Caco-2 (cell line): ENCODE measurements around the gene GABRR1. TPM values are rescaled to one million over a fixed set of nuclear protein-coding genes. Genes with fewer than 3 reads are reported as not detected.

Experiments
- BruUV-seq: library from RNA; stranded (reverse); fragments of 400-500 nt; replicated peaks from 2 replicates; lab custom pipeline; 2021; lab: Mats Ljungman, UMichigan
- CTCF ChIA-PET: fragments of 300-600 bp; sonication (Branson Sonifier 250); formaldehyde crosslinking; loops from one replicate; lab custom pipeline; 2022; ENCODE audit warnings: antibody characterized with exemption; lab: Charles Lee
- POLR2A ChIA-PET: fragments of 300-600 bp; sonication (Branson Sonifier 250); formaldehyde crosslinking; loops from one replicate; lab custom pipeline; 2022; ENCODE audit warnings: antibody characterized with exemption; lab: Charles Lee
- DNase-seq, 2 experiments: peaks; one replicate each; pipeline versions ENCODE4 v3.0.0 to v3.0.0-alpha.2; 2020 to 2022
- H3K27me3 ChIP-seq: replicated peaks from 2 replicates; pipeline ENCODE4 v1.6.0; 2011; ENCODE audit warnings: low read length; ENCODE audit not compliant: control insufficient read depth, insufficient read depth
- H3K36me3 ChIP-seq: 2 replicates; pipeline ENCODE4 v1.5.1; 2011; ENCODE audit warnings: low read length; ENCODE audit not compliant: control insufficient read depth, insufficient read depth
- H3K4me1 ChIP-seq: fragments of 250-450 bp; sonication (Bioruptor Pico); 2 replicates; pipeline ENCODE4 v1.5.1; 2020; ENCODE audit warnings: mild to moderate bottlenecking
- H3K4me3 ChIP-seq: 2 replicates; pipeline ENCODE4 v1.5.1; 2011; ENCODE audit warnings: low read depth, mild to moderate bottlenecking, control low read depth, low read length
- H3K9me3 ChIP-seq: fragments of 250-450 bp; sonication (Bioruptor Pico); 2 replicates; pipeline ENCODE4 v1.5.1; 2020; ENCODE audit warnings: mild to moderate bottlenecking, moderate library complexity
- H3K27ac Mint-ChIP-seq: one replicate; pipeline ENCODE4 v1.8.0; 2022; ENCODE audit warnings: mixed read lengths; ENCODE audit not compliant: unreplicated experiment
- H3K27me3 Mint-ChIP-seq: one replicate; pipeline ENCODE4 v1.8.0; 2022; ENCODE audit warnings: mixed read lengths; ENCODE audit not compliant: insufficient read depth, unreplicated experiment
- H3K36me3 Mint-ChIP-seq: one replicate; pipeline ENCODE4 v1.8.0; 2022; ENCODE audit warnings: mild to moderate bottlenecking, mixed read lengths; ENCODE audit not compliant: insufficient read depth, unreplicated experiment
- H3K4me1 Mint-ChIP-seq: one replicate; pipeline ENCODE4 v1.8.0; 2022; ENCODE audit warnings: low read depth, mixed read lengths; ENCODE audit not compliant: unreplicated experiment
- H3K4me3 Mint-ChIP-seq: one replicate; pipeline ENCODE4 v1.8.0; 2022; ENCODE audit warnings: mild to moderate bottlenecking, moderate library complexity, mixed read lengths; ENCODE audit not compliant: unreplicated experiment
- H3K9me3 Mint-ChIP-seq: one replicate; pipeline ENCODE4 v1.8.0; 2022; ENCODE audit warnings: mixed read lengths; ENCODE audit not compliant: unreplicated experiment
- CTCF ChIP-seq, 2 experiments: fragments of 200-600 bp in 1 of 2; IDR thresholded peaks; 1 replicate in 1 of 2; 2 replicates in 1 of 2; pipeline versions ENCODE4 v1.5.1 to v1.8.0; 2011 to 2022; ENCODE audit warnings: antibody characterized with exemption in 1 of 2, control low read depth in 1 of 2, inconsistent platforms in 1 of 2, low read depth in 1 of 2, low read length in 1 of 2, mild to moderate bottlenecking in 1 of 2, moderate library complexity in 1 of 2; ENCODE audit not compliant: insufficient read depth in 1 of 2, severe bottlenecking in 1 of 2, unreplicated experiment in 1 of 2
- intact Hi-C: fragments of 100-400 bp; cut with micrococcal nuclease; formaldehyde crosslinking; loops from one replicate; pipeline ENCODE4 v1.10.0; 2022; ENCODE audit not compliant: unreplicated experiment
- total RNA-seq: library from RNA; stranded (reverse); gene quantifications from 2 replicates; pipeline ENCODE4 v1.2.3, GENCODE V29; 2022

GABRR1 gene
- total RNA-seq, 1 experiment from 2014 or later = 0.43 TPM

- no peak overlapping the region for H3K27ac Mint-ChIP-seq
- H3K36me3 Mint-ChIP-seq = no peaks in the 10 kb centered on the region
- BruUV-seq = no TSS peak
These were observed 11.3 kb downstream of the GABRR1 start for GRCh38 chr6:89205819-89206218.

GRCh38 chr6:89204096-89204495, 13.1 kb downstream of the GABRR1 start:
- no peaks in the 10 kb centered on the region for H3K9me3 Mint-ChIP-seq
- Histone ChIP-seq H3K9me3 (no peaks in the 10 kb centered on the region), H3K4me3 (no peak overlapping the region), H3K4me1 (no peaks in the 10 kb centered on the region), H3K27me3 (no peaks in the 10 kb centered on the region), H3K36me3 (no peaks in the 10 kb centered on the region)
- BruUV-seq = no TSS peak
- no peaks in the 10 kb centered on the region for H3K36me3 Mint-ChIP-seq
- no peak for TF ChIP-seq CTCF (IDR thresholded peaks at IDR 0.05; ENCODE audit: insufficient read depth in 1 of 2, low read depth in 1 of 2, low read length in 1 of 2, severe bottlenecking in 1 of 2, unreplicated experiment in 1 of 2)
- no peaks in the 10 kb centered on the region for H3K4me1 Mint-ChIP-seq
- ChIA-PET CTCF (no interaction called here), POLR2A (no interaction called here)
- intact Hi-C loops = no loop called here
- H3K27ac Mint-ChIP-seq = no peak overlapping the region
- no peak for DNase-seq
- H3K27me3 Mint-ChIP-seq = peaks cover 4% of the 10 kb centered on the region
- H3K4me3 Mint-ChIP-seq = no peak overlapping the region

More at GRCh38 chr6:89205819-89206218, 11.3 kb downstream of the GABRR1 start:
- H3K36me3 ChIP-seq = no peaks in the 10 kb centered on the region
- H3K4me1 Mint-ChIP-seq = no peaks in the 10 kb centered on the region
- no peaks in the 10 kb centered on the region for H3K4me1 ChIP-seq
- ChIA-PET POLR2A (no interaction called here), CTCF (no interaction called here)
- no peaks in the 10 kb centered on the region for H3K27me3 Mint-ChIP-seq
- no peak for DNase-seq
- no peaks in the 10 kb centered on the region for H3K27me3 ChIP-seq
- TF ChIP-seq CTCF (IDR thresholded peaks at IDR 0.05; ENCODE audit: insufficient read depth in 1 of 2, low read depth in 1 of 2, low read length in 1 of 2, severe bottlenecking in 1 of 2, unreplicated experiment in 1 of 2) = no peak
- no peaks in the 10 kb centered on the region for H3K9me3 ChIP-seq
- no peak overlapping the region for H3K4me3 Mint-ChIP-seq
- no peak overlapping the region for H3K4me3 ChIP-seq
- intact Hi-C loops = no loop called here
- no peaks in the 10 kb centered on the region for H3K9me3 Mint-ChIP-seq

GRCh38 chr6:89200706-89201215, 16.4 kb downstream of the GABRR1 start:
- DNase-seq = no peak
- Histone ChIP-seq H3K4me3 (no peak overlapping the region), H3K4me1 (no peaks in the 10 kb centered on the region), H3K36me3 (no peaks in the 10 kb centered on the region), H3K27me3 (no peaks in the 10 kb centered on the region), H3K9me3 (no peaks in the 10 kb centered on the region)
- no TSS peak for BruUV-seq
- no peaks in the 10 kb centered on the region for H3K36me3 Mint-ChIP-seq
- CTCF ChIA-PET = no interaction called here
- H3K4me1 Mint-ChIP-seq = no peaks in the 10 kb centered on the region
- POLR2A ChIA-PET = no interaction called here
- H3K27ac Mint-ChIP-seq = no peak overlapping the region
- no peak overlapping the region for H3K4me3 Mint-ChIP-seq
- intact Hi-C loops = no loop called here
- TF ChIP-seq CTCF (IDR thresholded peaks at IDR 0.05; ENCODE audit: insufficient read depth in 1 of 2, low read depth in 1 of 2, low read length in 1 of 2, severe bottlenecking in 1 of 2, unreplicated experiment in 1 of 2) = no peak
- H3K9me3 Mint-ChIP-seq = no peaks in the 10 kb centered on the region
- H3K27me3 Mint-ChIP-seq = peaks cover 4% of the 10 kb centered on the region
